Coronary artery (tissue), 2 donors: ENCODE results near the gene UPB1.

Source experiments
- DNase-seq: peaks from one replicate; pipeline ENCODE4 v3.0.0-alpha.2; 2017; ENCODE audit warnings: low spot score
- H3K27ac ChIP-seq, 2 donors: fragments of 200-600 bp; sonication (generic); one replicate each; pipeline ENCODE4 v1.5.1; 2016 to 2019
- H3K4me3 ChIP-seq: fragments of 200-600 bp; sonication (generic); 2 replicates; pipeline ENCODE4 v1.5.1; 2016; ENCODE audit warnings: mild to moderate bottlenecking, moderate library complexity
- CTCF ChIP-seq: fragments of 200-600 bp; sonication (generic); IDR thresholded peaks from one replicate; pipeline ENCODE4 v1.5.1; 2019; ENCODE audit warnings: antibody characterized with exemption

The UPB1 gene

GRCh38 chr22:24517446-24517845, 22.3 kb downstream of the UPB1 start:
- DNase-seq, result no peak
- Histone ChIP-seq H3K27ac (no peak overlapping the region), H3K4me3 (no peak overlapping the region)
- TF ChIP-seq CTCF, result no peak

GRCh38 chr22:24518228-24518627, 23.1 kb downstream of the UPB1 start:
- Histone ChIP-seq H3K4me3 (no peak overlapping the region), H3K27ac (no peak overlapping the region)
- TF ChIP-seq CTCF, result no peak
- DNase-seq, result no peak

- no peak overlapping the region for H3K27ac ChIP-seq
- no peak overlapping the region for H3K4me3 ChIP-seq
- DNase-seq, result no peak
- TF ChIP-seq CTCF, result no peak
Measured at GRCh38 chr22:24518771-24519485, 23.8 kb downstream of the UPB1 start.

GRCh38 chr22:24519496-24519895, 24.4 kb downstream of the UPB1 start:
- no peak for TF ChIP-seq CTCF
- Histone ChIP-seq H3K4me3 (no peak overlapping the region), H3K27ac (no peak overlapping the region)
- no peak for DNase-seq

- no peak for DNase-seq
- TF ChIP-seq CTCF, result peak; percentile 14
- Histone ChIP-seq H3K4me3 (no peak overlapping the region), H3K27ac (no peak overlapping the region)
Measured at GRCh38 chr22:24521791-24522245, 26.7 kb downstream of the UPB1 start.

- DNase-seq, result no peak
- H3K4me3 ChIP-seq, result no peak overlapping the region
- H3K27ac ChIP-seq, result peak overlapping the region; percentile 15 to 82
- TF ChIP-seq CTCF, result no peak
Measured at GRCh38 chr22:24523873-24524272, 28.7 kb downstream of the UPB1 start.

GRCh38 chr22:24525416-24526037, 30.4 kb downstream of the UPB1 start:
- Histone ChIP-seq H3K4me3 (no peak overlapping the region), H3K27ac (peak overlapping the region in 1 of 2 donors; percentile 82)
- TF ChIP-seq CTCF, result peak; percentile 78
- no peak for DNase-seq
